IMR-90 (cell line): ENCODE results near the gene LSM12. TPM values are rescaled to one million over a fixed set of nuclear protein-coding genes. Genes with fewer than 3 reads are reported as not detected.

Experiments used
- ATAC-seq: fragments of 200-7000 bp; cut with Tn5 transposase; 2 replicates; pipeline ENCODE4 v1.9.1; 2020; ENCODE audit warnings: low read depth, mild to moderate bottlenecking, moderate library complexity
- BruUV-seq: library from RNA; stranded (reverse); fragments of 400-500 nt; replicated peaks from 2 replicates; lab custom pipeline; 2021; lab: Mats Ljungman, UMichigan
- CTCF ChIA-PET: fragments of 300-600 bp; formaldehyde crosslinking; extraction: SDS; loops from one replicate; lab custom pipeline; 2021; ENCODE audit warnings: antibody characterized with exemption; lab: Yijun Ruan, JAX
- POLR2A ChIA-PET: fragments of 300-600 bp; sonication (Branson Sonifier 250); formaldehyde crosslinking; loops from one replicate; lab custom pipeline; 2022; ENCODE audit warnings: antibody characterized with exemption; ENCODE audit not compliant: unreplicated experiment; lab: Charles Lee
- DNase-seq: peaks from one replicate; pipeline ENCODE4 v3.0.0; 2013
- H2AFZ ChIP-seq: replicated peaks from 2 replicates; pipeline ENCODE3; 2013; ENCODE audit warnings: low read length, mild to moderate bottlenecking; ENCODE audit not compliant: poor library complexity
- H2AK5ac ChIP-seq: 2 replicates; pipeline ENCODE4 v1.6.1; 2013; ENCODE audit warnings: low read depth, low read length, inconsistent platforms
- H2AK9ac ChIP-seq: replicated peaks from 2 replicates; pipeline ENCODE3; 2013; ENCODE audit warnings: mild to moderate bottlenecking, low read depth, low read length, moderate library complexity; ENCODE audit not compliant: poor library complexity
- H2BK120ac ChIP-seq: 2 replicates; pipeline ENCODE4 v1.6.1; 2013; ENCODE audit warnings: low read depth, low read length, inconsistent platforms
- H2BK15ac ChIP-seq: 3 replicates; pipeline ENCODE4 v1.6.1; 2013; ENCODE audit warnings: low read depth, low read length, inconsistent platforms
- H2BK20ac ChIP-seq: 2 replicates; pipeline ENCODE4 v1.6.1; 2013; ENCODE audit warnings: low read depth, mild to moderate bottlenecking, inconsistent platforms, low read length, moderate library complexity
- H2BK5ac ChIP-seq: 2 replicates; pipeline ENCODE4 v1.6.1; 2013; ENCODE audit warnings: mild to moderate bottlenecking, low read depth, low read length, inconsistent platforms; ENCODE audit not compliant: poor library complexity, severe bottlenecking
- H3K14ac ChIP-seq: replicated peaks from 2 replicates; pipeline ENCODE4 v1.6.1; 2013; ENCODE audit warnings: low read depth, low read length, inconsistent platforms
- H3K18ac ChIP-seq: 2 replicates; pipeline ENCODE4 v1.6.1; 2013; ENCODE audit warnings: low read depth, low read length, control low read depth
- H3K23ac ChIP-seq: 2 replicates; pipeline ENCODE4 v1.6.1; 2013; ENCODE audit warnings: low read depth, low read length, inconsistent platforms
- H3K27ac ChIP-seq: 2 replicates; pipeline ENCODE4 v1.5.1; 2013; ENCODE audit warnings: mild to moderate bottlenecking, control low read depth, low read length; ENCODE audit not compliant: insufficient read depth
- H3K27me3 ChIP-seq: 2 replicates; pipeline ENCODE4 v1.6.1; 2013; ENCODE audit warnings: low read length; ENCODE audit not compliant: control insufficient read depth, insufficient read depth
- H3K36me3 ChIP-seq: 2 replicates; pipeline ENCODE4 v1.6.1; 2013; ENCODE audit warnings: low read length, mixed read lengths; ENCODE audit not compliant: control insufficient read depth, insufficient read depth
- H3K4ac ChIP-seq: 2 replicates; pipeline ENCODE4 v1.6.1; 2013; ENCODE audit warnings: low read depth, low read length, inconsistent platforms
- H3K4me1 ChIP-seq: 2 replicates; pipeline ENCODE4 v1.6.1; 2013; ENCODE audit warnings: low read length, mixed read lengths; ENCODE audit not compliant: control insufficient read depth, insufficient read depth
- H3K4me2 ChIP-seq: 2 replicates; pipeline ENCODE4 v1.6.1; 2013; ENCODE audit warnings: low read depth, mild to moderate bottlenecking, control low read depth, low read length, moderate library complexity
- H3K4me3 ChIP-seq: 2 replicates; pipeline ENCODE4 v1.5.1; 2013; ENCODE audit warnings: low read depth, mild to moderate bottlenecking, control low read depth, low read length, moderate library complexity; ENCODE audit not compliant: insufficient read depth
- H3K56ac ChIP-seq: 2 replicates; pipeline ENCODE4 v1.6.1; 2013; ENCODE audit warnings: low read length, inconsistent platforms; ENCODE audit not compliant: insufficient read depth; ENCODE audit errors: extremely low read depth
- H3K79me1 ChIP-seq, 2 experiments: 2 replicates each; pipeline ENCODE4 v1.6.1; 2013; ENCODE audit warnings: low read length in 2 of 2, inconsistent platforms in 1 of 2, low read depth in 1 of 2
- H3K9ac ChIP-seq: 2 replicates; pipeline ENCODE4 v1.6.1; 2013; ENCODE audit warnings: low read depth, low read length, control low read depth
- H3K9me1 ChIP-seq: 2 replicates; pipeline ENCODE4 v1.6.1; 2013; ENCODE audit warnings: low read length, inconsistent platforms; ENCODE audit not compliant: insufficient read depth
- H3K9me3 ChIP-seq: 2 replicates; pipeline ENCODE4 v1.6.1; 2013; ENCODE audit warnings: low read length; ENCODE audit not compliant: control insufficient read depth, insufficient read depth
- H4K20me1 ChIP-seq: 2 replicates; pipeline ENCODE4 v1.6.1; 2013; ENCODE audit warnings: low read length, inconsistent platforms; ENCODE audit not compliant: insufficient read depth
- H4K5ac ChIP-seq: 2 replicates; pipeline ENCODE4 v1.6.1; 2013; ENCODE audit warnings: mild to moderate bottlenecking, low read depth, low read length, control low read depth
- H4K8ac ChIP-seq, 2 experiments: 2 replicates each; pipeline ENCODE4 v1.6.1; 2013; ENCODE audit warnings: low read depth in 2 of 2, low read length in 2 of 2, control low read depth in 1 of 2, inconsistent platforms in 1 of 2
- H4K91ac ChIP-seq: 2 replicates; pipeline ENCODE4 v1.6.1; 2013; ENCODE audit warnings: low read depth, low read length, inconsistent platforms; ENCODE audit not compliant: insufficient read depth
- BHLHE40 ChIP-seq: fragments of 150-350 bp; IDR thresholded peaks from 2 replicates; pipeline ENCODE4 v1.6.1; 2016; ENCODE audit warnings: mild to moderate bottlenecking, low read depth, low read length
- CHD1 ChIP-seq: IDR thresholded peaks from 2 replicates; pipeline ENCODE4 v1.6.1; 2012; ENCODE audit warnings: low read depth, low read length, improper control_type of control experiment
- FOS ChIP-seq: fragments of 150-350 bp; IDR thresholded peaks from 2 replicates; pipeline ENCODE4 v1.6.1; 2016; ENCODE audit warnings: low read depth, low read length
- MXI1 ChIP-seq: IDR thresholded peaks from 2 replicates; pipeline ENCODE4 v1.6.1; 2012; ENCODE audit warnings: low read depth, mild to moderate bottlenecking, low read length, moderate library complexity, borderline replicate concordance
- WGBS, 2 experiments: methylation state at CpG; one replicate each; pipeline versions ENCODE4 v1.1.5 to v1.1.7; 2013; ENCODE audit warnings: missing lambda C conversion rate in 2 of 2; ENCODE audit not compliant: insufficient read length in 1 of 2; ENCODE audit errors: extremely low coverage in 2 of 2; 5-methylcytosine and 5-hydroxymethylcytosine counted together
- dilution Hi-C: fragments of 300-500 bp; cut with HindIII; formaldehyde crosslinking; loops from one replicate; pipeline ENCODE4 v1.14.3; 2018; ENCODE audit warnings: low sequenced_read_pairs; ENCODE audit not compliant: unreplicated experiment
- in situ Hi-C: fragments of 300-500 bp; cut with MboI; formaldehyde crosslinking; loops from 3 replicates; pipeline ENCODE4 v1.14.3; 2019; ENCODE audit warnings: low sequenced_read_pairs, inconsistent platforms, mixed read lengths
- intact Hi-C: fragments of 100-400 bp; cut with micrococcal nuclease; formaldehyde crosslinking; loops from 2 replicates; pipeline ENCODE4 v1.10.0; 2022
- polyA plus RNA-seq, 3 experiments: library from polyadenylated mRNA; depleted of rRNA; stranded (reverse); fragments of >200 nt; gene quantifications; 2 replicates each; pipeline ENCODE4 v1.2.3, GENCODE V29; 2012; ENCODE audit warnings: low replicate concordance in 1 of 3
- total RNA-seq: library from RNA; depleted of rRNA; stranded (reverse); fragments of >200 nt; gene quantifications from 2 replicates; pipeline ENCODE4 v1.2.3, GENCODE V29; 2012

LSM12 gene
- total and polyA plus RNA-seq, 2 of the 4 experiments (the other 2 are of a cell fraction), result 38.0 to 41.0 TPM

DNA sequence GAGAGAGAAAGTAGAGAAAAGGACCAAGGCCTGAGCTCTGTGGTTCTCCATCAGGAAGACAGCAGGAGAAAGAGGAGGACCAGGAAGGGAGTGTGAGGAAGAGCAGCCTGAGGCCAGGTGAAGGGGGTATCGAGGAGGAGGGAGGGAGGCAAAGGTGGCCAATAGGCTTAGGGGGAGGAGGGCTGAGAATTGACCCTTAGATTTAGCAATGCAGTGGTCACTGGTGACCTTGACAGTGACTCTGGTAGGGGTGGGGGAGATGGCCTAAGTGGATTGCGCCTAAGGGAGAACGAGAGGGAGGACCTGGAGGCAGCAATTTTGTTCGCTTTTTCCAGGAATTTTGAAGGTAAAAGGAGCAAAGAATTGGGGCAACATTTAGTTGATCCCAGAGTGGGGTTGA lies 67.4 kb downstream of the LSM12 start:
- 73% methylated on average over 4 of the region's 4 CpGs; no CpG with 5 or more reads in 1 of the 2 experiments for WGBS, 2 experiments
- POLR2A ChIA-PET, result no interaction called here
- in situ Hi-C loops, result no loop called here

More for the DNA sequence above, 67.4 kb downstream of the LSM12 start:
- no peak for TF ChIP-seq BHLHE40
- no peak for TF ChIP-seq CHD1
- TF ChIP-seq MXI1, result no peak
- no peak for TF ChIP-seq FOS
- H3K14ac ChIP-seq, result no peak overlapping the region
- no peak overlapping the region for H3K9ac ChIP-seq
- no peak overlapping the region for H2BK20ac ChIP-seq
- dilution Hi-C loops (no loop called here), intact Hi-C loops (no loop called here)
- H4K5ac ChIP-seq, result no peak overlapping the region
- CTCF ChIA-PET, result interaction anchor here (0.6 kb wide), 1 partner anchor 272 kb away, joined by 8 read pairs; no protein-coding TSS in a partner anchor
- no peaks in the 10 kb centered on the region for H3K79me1 ChIP-seq
- H2BK15ac ChIP-seq, result no peak overlapping the region; the same call in 2 of the 3 replicates
- H3K4me3 ChIP-seq, result no peak overlapping the region
- no peaks in the 10 kb centered on the region for H4K20me1 ChIP-seq
- no peaks in the 10 kb centered on the region for H3K9me3 ChIP-seq
- H3K9me1 ChIP-seq, result peaks cover 6% of the 10 kb centered on the region
- no peak overlapping the region for H2AK9ac ChIP-seq
- H4K91ac ChIP-seq, result no peak overlapping the region
- no peak overlapping the region for H3K4ac ChIP-seq
- H2AK5ac ChIP-seq, result peak overlapping the region; percentile 64; the same call in 1 of the 2 replicates
- H2BK120ac ChIP-seq, result no peak overlapping the region
- H2AFZ ChIP-seq, result peak overlapping the region; percentile 24
- H2BK5ac ChIP-seq, result no peak overlapping the region
- BruUV-seq, result no TSS peak
- H3K36me3 ChIP-seq, result no peaks in the 10 kb centered on the region
- no peak overlapping the region for H3K56ac ChIP-seq
- no peak overlapping the region for H3K27ac ChIP-seq
- no peak overlapping the region for H3K23ac ChIP-seq
- no peak overlapping the region for H3K18ac ChIP-seq
- no peak for ATAC-seq
- peaks cover 15% of the 10 kb centered on the region for H3K27me3 ChIP-seq
- H4K8ac ChIP-seq, result no peak overlapping the region
- H3K4me1 ChIP-seq, result peaks cover 4% of the 10 kb centered on the region
- H3K4me2 ChIP-seq, result no peak overlapping the region
- no peak for DNase-seq
